Fibroblast of lung (primary cell): Measurements from ENCODE around the gene ASXL2. TPM values are rescaled to one million over a fixed set of nuclear protein-coding genes. Genes with fewer than 3 reads are reported as not detected.

Source experiments
- DNase-seq, 2 donors: peaks; one replicate each; pipeline versions ENCODE4 v3.0.0 to v3.0.0-alpha.2; 2010; ENCODE audit warnings: low read depth in 2 of 2
- H2AFZ ChIP-seq: 2 replicates; pipeline ENCODE4 v1.5.1; 2012; ENCODE audit warnings: low read length, control low read depth, inconsistent platforms
- H3K27ac ChIP-seq: 2 replicates; pipeline ENCODE4 v1.5.1; 2011; ENCODE audit warnings: low read length, control low read depth; ENCODE audit not compliant: insufficient read depth
- H3K27me3 ChIP-seq: 2 replicates; pipeline ENCODE4 v1.5.1; 2011; ENCODE audit warnings: mild to moderate bottlenecking, low read length; ENCODE audit not compliant: control insufficient read depth, insufficient read depth
- H3K36me3 ChIP-seq: 2 replicates; pipeline ENCODE4 v1.5.1; 2011; ENCODE audit warnings: low read length; ENCODE audit not compliant: control insufficient read depth, insufficient read depth
- H3K4me1 ChIP-seq: 2 replicates; pipeline ENCODE4 v1.5.1; 2011; ENCODE audit warnings: low read length; ENCODE audit not compliant: control insufficient read depth, insufficient read depth; ENCODE audit errors: extremely low read depth
- H3K4me2 ChIP-seq: 2 replicates; pipeline ENCODE4 v1.5.1; 2011; ENCODE audit warnings: low read length, control low read depth; ENCODE audit not compliant: insufficient read depth; ENCODE audit errors: extremely low read depth
- H3K4me3 ChIP-seq, 4 experiments: fragments of 200-600 bp in 1 of 4; sonication (generic) in 1 of 4; replicated peaks in 1 of 4; 2 replicates each; pipeline ENCODE4 v1.5.1; 2011 to 2016; ENCODE audit warnings: low read length in 4 of 4, low read depth in 3 of 4, mild to moderate bottlenecking in 3 of 4, control low read depth in 2 of 4, inconsistent platforms in 1 of 4, mixed read lengths in 1 of 4; ENCODE audit not compliant: insufficient read depth in 1 of 4; ENCODE audit errors: control extremely low read depth in 1 of 4
- H3K79me2 ChIP-seq: 2 replicates; pipeline ENCODE4 v1.5.1; 2012; ENCODE audit warnings: mild to moderate bottlenecking, low read length, inconsistent platforms; ENCODE audit not compliant: control insufficient read depth, insufficient read depth
- H3K9ac ChIP-seq: 2 replicates; pipeline ENCODE4 v1.5.1; 2011; ENCODE audit warnings: mild to moderate bottlenecking, low read length, control low read depth; ENCODE audit not compliant: insufficient read depth
- H3K9me3 ChIP-seq: 2 replicates; pipeline ENCODE4 v1.5.1; 2012; ENCODE audit warnings: low read depth, low read length; ENCODE audit not compliant: control insufficient read depth, insufficient read depth
- H4K20me1 ChIP-seq: 2 replicates; pipeline ENCODE4 v1.5.1; 2011; ENCODE audit warnings: low read length; ENCODE audit not compliant: control insufficient read depth, insufficient read depth; ENCODE audit errors: extremely low read depth
- CTCF ChIP-seq, 2 donors: IDR thresholded peaks in 1 of 2; conservative IDR thresholded peaks in 1 of 2; 1 replicate in 1 of 2; 2 replicates in 1 of 2; pipeline ENCODE4 v1.5.1; 2011 to 2012; ENCODE audit warnings: low read length in 2 of 2, control low read depth in 1 of 2, inconsistent platforms in 1 of 2, low read depth in 1 of 2, mild to moderate bottlenecking in 1 of 2
- EZH2 ChIP-seq: IDR thresholded peaks from 2 replicates; pipeline ENCODE4 v1.5.1; 2012; ENCODE audit warnings: low read length, control low read depth, mild to moderate bottlenecking; ENCODE audit errors: missing control alignments
- polyA plus RNA-seq, 2 donors: library from polyadenylated mRNA; depleted of rRNA in 1 of 2; stranded (reverse) in 1 of 2; unstranded in 1 of 2; fragments of >200 nt; gene quantifications; 2 replicates each; pipeline ENCODE4 v1.2.1, GENCODE V29; 2011 to 2012; ENCODE audit warnings: missing spikeins in 1 of 2
- total RNA-seq: library from RNA; depleted of rRNA; stranded (reverse); fragments of >200 nt; gene quantifications from 2 replicates; pipeline ENCODE4 v1.2.1, GENCODE V29; 2014

Gene ASXL2
- total and polyA plus RNA-seq, 2 donors (not counting 1 experiment from before 2014, with no cell fraction given), result 5.9 to 16.6 TPM

- Histone ChIP-seq H3K27ac (no peak overlapping the region), H3K4me1 (no peaks in the 10 kb centered on the region), H3K9ac (no peak overlapping the region), H3K27me3 (peaks cover 4% of the 10 kb centered on the region), H3K4me2 (no peak overlapping the region), H3K9me3 (no peaks in the 10 kb centered on the region), H3K36me3 (no peaks in the 10 kb centered on the region), H2AFZ (no peak overlapping the region), H3K79me2 (no peaks in the 10 kb centered on the region), H4K20me1 (no peaks in the 10 kb centered on the region), H3K4me3 (no peak overlapping the region)
- no peak for TF ChIP-seq CTCF (conservative IDR thresholded peaks at IDR 0.05 in 1 of 2, IDR thresholded peaks at IDR 0.05 in 1 of 2; ENCODE audit: low read depth in 1 of 2, low read length in 2 of 2)
- TF ChIP-seq EZH2, result no peak
- no peak for DNase-seq
Observed at GRCh38 chr2:25726522-25726921, 151.8 kb downstream of the ASXL2 start.

- H3K9me3 ChIP-seq, result no peaks in the 10 kb centered on the region
- H4K20me1 ChIP-seq, result no peaks in the 10 kb centered on the region
- H3K27ac ChIP-seq, result no peak overlapping the region
- H3K36me3 ChIP-seq, result no peaks in the 10 kb centered on the region
- no peak for TF ChIP-seq CTCF (conservative IDR thresholded peaks at IDR 0.05 in 1 of 2, IDR thresholded peaks at IDR 0.05 in 1 of 2; ENCODE audit: low read depth in 1 of 2, low read length in 2 of 2)
- TF ChIP-seq EZH2, result no peak
- no peak overlapping the region for H3K9ac ChIP-seq
- H3K4me1 ChIP-seq, result no peaks in the 10 kb centered on the region
- no peak for DNase-seq
- no peak overlapping the region for H2AFZ ChIP-seq
- H3K4me2 ChIP-seq, result no peak overlapping the region
- H3K27me3 ChIP-seq, result peaks cover 4% of the 10 kb centered on the region
- no peak overlapping the region for H3K4me3 ChIP-seq
- no peaks in the 10 kb centered on the region for H3K79me2 ChIP-seq
Observed at GRCh38 chr2:25725877-25726276, 152.4 kb downstream of the ASXL2 start.

DNA sequence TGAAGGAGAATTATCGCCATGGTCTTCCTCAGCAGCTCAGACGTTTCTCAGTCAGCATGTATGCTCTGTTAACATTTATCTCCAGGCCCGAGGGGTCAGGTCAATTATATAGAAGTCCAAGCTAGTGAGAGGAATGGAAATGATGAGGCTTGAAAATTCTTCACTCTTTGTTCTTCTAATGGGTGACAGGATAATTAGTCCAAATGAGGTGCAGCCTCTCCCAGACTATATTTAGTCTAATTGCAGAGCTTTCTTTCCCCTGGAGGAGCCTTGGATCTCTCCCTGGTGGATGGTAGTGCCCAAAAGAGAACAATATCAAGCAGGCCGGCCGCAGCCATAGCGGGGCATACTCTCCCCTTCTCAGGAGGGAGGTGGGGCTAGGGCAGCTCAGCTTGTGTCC is 153.5 kb downstream of the ASXL2 start:
- H3K4me2 ChIP-seq, result no peak overlapping the region
- no peak overlapping the region for H3K27ac ChIP-seq
- no peaks in the 10 kb centered on the region for H3K9me3 ChIP-seq
- no peaks in the 10 kb centered on the region for H3K4me1 ChIP-seq
- peaks cover 4% of the 10 kb centered on the region for H3K27me3 ChIP-seq
- DNase-seq, result no peak
- H3K4me3 ChIP-seq, result no peak overlapping the region
- H4K20me1 ChIP-seq, result no peaks in the 10 kb centered on the region
- no peaks in the 10 kb centered on the region for H3K36me3 ChIP-seq
- no peak overlapping the region for H2AFZ ChIP-seq
- H3K9ac ChIP-seq, result no peak overlapping the region
- no peak for TF ChIP-seq CTCF (conservative IDR thresholded peaks at IDR 0.05 in 1 of 2, IDR thresholded peaks at IDR 0.05 in 1 of 2; ENCODE audit: low read depth in 1 of 2, low read length in 2 of 2)
- TF ChIP-seq EZH2, result no peak
- no peaks in the 10 kb centered on the region for H3K79me2 ChIP-seq
